Measurements from ENCODE around the gene MDFI. TPM values are rescaled to one million over a fixed set of nuclear protein-coding genes. Genes with fewer than 3 reads are reported as not detected.

The MDFI gene
- total RNA-seq, 2 experiments from 2014 or later, result not detected

GRCh38 chr6:41594326-41594725, 43.9 kb upstream of the MDFI start:
- CTCF ChIA-PET (ENCODE audit: unreplicated experiment), result interaction anchor here (0.8 kb wide), 1 partner anchor 8 kb away, joined by 3 read pairs; no protein-coding TSS in a partner anchor
- BruUV-seq (replicated peaks), result no TSS peak
- intact Hi-C loops (cut with micrococcal nuclease; ENCODE audit: unreplicated experiment), result no loop called here

DNA sequence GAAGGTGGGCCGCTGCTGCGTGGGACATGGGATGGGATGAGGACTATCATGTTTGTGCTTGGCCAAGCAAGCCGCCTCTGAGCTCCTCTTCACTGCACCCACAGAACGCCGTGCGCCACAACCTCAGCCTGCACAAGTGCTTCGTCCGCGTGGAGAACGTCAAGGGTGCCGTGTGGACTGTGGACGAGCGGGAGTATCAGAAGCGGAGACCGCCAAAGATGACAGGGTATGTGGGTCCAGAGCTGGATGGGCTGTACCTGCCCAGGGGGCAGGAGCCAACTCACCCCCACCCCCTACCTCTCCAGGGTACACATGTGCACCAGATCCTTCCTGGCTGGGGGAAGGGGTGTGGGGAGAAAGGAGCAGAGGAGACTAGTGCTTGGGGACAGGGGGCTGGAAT, 43.5 kb upstream of the MDFI start:
- no peak for DNase-seq (ENCODE audit: low spot score)
- Histone ChIP-seq H3K36me3 (ENCODE audit: insufficient read depth, low read length) (peaks cover 8% of the 10 kb centered on the region; the same call in 1 of the 2 replicates), H3K9me3 (ENCODE audit: low read length) (no peaks in the 10 kb centered on the region), H3K27ac (ENCODE audit: low read depth, low read length, poor library complexity, severe bottlenecking) (no peak overlapping the region), H3K4me2 (ENCODE audit: low read length) (no peak overlapping the region), H2AFZ (ENCODE audit: low read length) (no peak overlapping the region), H3K79me2 (ENCODE audit: insufficient read depth, low read depth, low read length) (no peaks in the 10 kb centered on the region), H3K9me2 (ENCODE audit: insufficient read depth, low read length) (no peaks in the 10 kb centered on the region), H4K20me1 (ENCODE audit: insufficient read depth, low read length) (no peaks in the 10 kb centered on the region), H3K4me1 (ENCODE audit: insufficient read depth, low read length, poor library complexity, severe bottlenecking) (no peaks in the 10 kb centered on the region), H3K4me3 (ENCODE audit: low read depth, low read length, poor library complexity, severe bottlenecking) (no peak overlapping the region)
- TF ChIP-seq EZH2phosphoT487 (IDR thresholded peaks at IDR 0.05; ENCODE audit: borderline replicate concordance, low read depth, low read length), result no peak
- no peak for TF ChIP-seq CTCF (conservative IDR thresholded peaks at IDR 0.05; ENCODE audit: low read length)
- no TSS peak for BruUV-seq (replicated peaks)
- ChIA-PET CTCF (ENCODE audit: unreplicated experiment) (interaction anchor here (0.8 kb wide), 1 partner anchor 8 kb away, joined by 3 read pairs; no protein-coding TSS in a partner anchor), POLR2A (interaction anchor here (0.8 kb wide), 1 partner anchor 133 kb away, joined by 3 read pairs; no protein-coding TSS in a partner anchor)
- intact Hi-C loops (cut with micrococcal nuclease; ENCODE audit: unreplicated experiment), result no loop called here

More at GRCh38 chr6:41594326-41594725, 43.9 kb upstream of the MDFI start:
- H3K27ac ChIP-seq (ENCODE audit: low read depth, low read length, poor library complexity, severe bottlenecking), result no peak overlapping the region
- no peaks in the 10 kb centered on the region for H3K79me2 ChIP-seq (ENCODE audit: insufficient read depth, low read depth, low read length)
- no peaks in the 10 kb centered on the region for H3K9me2 ChIP-seq (ENCODE audit: insufficient read depth, low read length)
- H3K36me3 ChIP-seq (ENCODE audit: insufficient read depth, low read length), result peaks cover 8% of the 10 kb centered on the region; the same call in 1 of the 2 replicates
- no peak overlapping the region for H3K4me2 ChIP-seq (ENCODE audit: low read length)
- no peak overlapping the region for H2AFZ ChIP-seq (ENCODE audit: low read length)
- H4K20me1 ChIP-seq (ENCODE audit: insufficient read depth, low read length), result no peaks in the 10 kb centered on the region
- H3K9me3 ChIP-seq (ENCODE audit: low read length), result no peaks in the 10 kb centered on the region
- no peaks in the 10 kb centered on the region for H3K4me1 ChIP-seq (ENCODE audit: insufficient read depth, low read length, poor library complexity, severe bottlenecking)
- no peak for TF ChIP-seq EZH2phosphoT487 (IDR thresholded peaks at IDR 0.05; ENCODE audit: borderline replicate concordance, low read depth, low read length)
- no peak for TF ChIP-seq CTCF (conservative IDR thresholded peaks at IDR 0.05; ENCODE audit: low read length)
- POLR2A ChIA-PET, result interaction anchor here (0.6 to 0.8 kb wide), 2 partner anchors 67 to 133 kb away, joined by 3 to 5 read pairs; no protein-coding TSS in a partner anchor
- H3K4me3 ChIP-seq (ENCODE audit: low read depth, low read length, poor library complexity, severe bottlenecking), result no peak overlapping the region
- DNase-seq (ENCODE audit: low spot score), result no peak

- TF ChIP-seq EZH2phosphoT487 (IDR thresholded peaks at IDR 0.05; ENCODE audit: borderline replicate concordance, low read depth, low read length) (no peak), CTCF (conservative IDR thresholded peaks at IDR 0.05; ENCODE audit: low read length) (no peak)
- ChIA-PET POLR2A (no interaction called here), CTCF (ENCODE audit: unreplicated experiment) (no interaction called here)
- no TSS peak for BruUV-seq (replicated peaks)
- DNase-seq (ENCODE audit: low spot score), result no peak
- H3K4me3 ChIP-seq (ENCODE audit: low read depth, low read length, poor library complexity, severe bottlenecking), result no peak overlapping the region
- H3K9me3 ChIP-seq (ENCODE audit: low read length), result no peaks in the 10 kb centered on the region
- H3K79me2 ChIP-seq (ENCODE audit: insufficient read depth, low read depth, low read length), result no peaks in the 10 kb centered on the region
- no peaks in the 10 kb centered on the region for H3K4me1 ChIP-seq (ENCODE audit: insufficient read depth, low read length, poor library complexity, severe bottlenecking)
- H3K27ac ChIP-seq (ENCODE audit: low read depth, low read length, poor library complexity, severe bottlenecking), result no peak overlapping the region
- no peak overlapping the region for H2AFZ ChIP-seq (ENCODE audit: low read length)
- H3K36me3 ChIP-seq (ENCODE audit: insufficient read depth, low read length), result peaks cover 8% of the 10 kb centered on the region; the same call in 1 of the 2 replicates
- no peak overlapping the region for H3K4me2 ChIP-seq (ENCODE audit: low read length)
- H3K9me2 ChIP-seq (ENCODE audit: insufficient read depth, low read length), result no peaks in the 10 kb centered on the region
- H4K20me1 ChIP-seq (ENCODE audit: insufficient read depth, low read length), result no peaks in the 10 kb centered on the region
- intact Hi-C loops (cut with micrococcal nuclease; ENCODE audit: unreplicated experiment), result no loop called here
Measured at GRCh38 chr6:41595166-41595565, 43.1 kb upstream of the MDFI start.
